Breast epithelium (tissue), 4 donors: ENCODE data around the gene NDUFS7. TPM values are rescaled to one million over a fixed set of nuclear protein-coding genes. Genes with fewer than 3 reads are reported as not detected.
A peak's percentile ranks its signal among the peaks of the same experiment; 100 is the strongest.

Source experiments
- DNase-seq, 2 donors: peaks; one replicate each; pipeline ENCODE4 v3.0.0-alpha.2; 2019; ENCODE audit warnings: low spot score in 2 of 2
- H3K27ac ChIP-seq, 2 donors: fragments of 200-600 bp; sonication (generic) in 1 of 2; one replicate each; pipeline ENCODE4 v1.5.1; 2016 to 2019; ENCODE audit warnings: mild to moderate bottlenecking in 1 of 2
- H3K27me3 ChIP-seq, 2 donors: fragments of 200-600 bp; sonication (generic) in 1 of 2; one replicate each; pipeline versions ENCODE4 v1.5.1 to v1.6.0; 2017 to 2019; ENCODE audit warnings: control low read depth in 1 of 2, mild to moderate bottlenecking in 1 of 2
- H3K36me3 ChIP-seq: fragments of 200-600 bp; one replicate; pipeline ENCODE4 v1.5.1; 2019
- H3K4me1 ChIP-seq, 2 donors: fragments of 200-600 bp; sonication (generic); one replicate each; pipeline ENCODE4 v1.5.1; 2016 to 2019; ENCODE audit warnings: control low read depth in 1 of 2
- H3K4me3 ChIP-seq, 3 donors: fragments of 200-600 bp; sonication (generic); 1 replicate in 2 of 3; 2 replicates in 1 of 3; pipeline ENCODE4 v1.5.1; 2016 to 2019; ENCODE audit warnings: mild to moderate bottlenecking in 3 of 3, moderate library complexity in 2 of 3
- H3K9me3 ChIP-seq, 2 donors: fragments of 200-600 bp; sonication (generic) in 1 of 2; one replicate each; pipeline ENCODE4 v1.5.1; 2016 to 2019; ENCODE audit warnings: control low read depth in 1 of 2
- CTCF ChIP-seq, 3 donors: fragments of 450-650 bp; IDR thresholded peaks; one replicate each; pipeline ENCODE4 v1.5.1; 2016 to 2017; ENCODE audit warnings: antibody characterized with exemption in 3 of 3, mild to moderate bottlenecking in 3 of 3, moderate library complexity in 3 of 3
- POLR2A ChIP-seq: fragments of 450-650 bp; IDR thresholded peaks from one replicate; pipeline ENCODE4 v1.6.1; 2016; ENCODE audit warnings: antibody characterized with exemption, mild to moderate bottlenecking, moderate library complexity
- POLR2AphosphoS5 ChIP-seq, 3 donors: sonication (generic); formaldehyde crosslinking; IDR thresholded peaks; one replicate each; pipeline ENCODE4 v1.6.1; 2017; ENCODE audit warnings: antibody characterized with exemption in 3 of 3
- intact Hi-C: fragments of 100-400 bp; cut with DNase I; formaldehyde crosslinking; loops from one replicate; pipeline ENCODE4 v1.15.1; 2023; ENCODE audit warnings: low total_unique reads
- total RNA-seq, 3 donors: library from RNA; depleted of rRNA; stranded (reverse); fragments of >200 nt; gene quantifications; one replicate each; pipeline ENCODE4 v1.1.0, GENCODE V29; 2016

Gene NDUFS7
- total RNA-seq, 3 donors from 2014 or later: 67.5 to 122 (median 67.5) TPM

DNA sequence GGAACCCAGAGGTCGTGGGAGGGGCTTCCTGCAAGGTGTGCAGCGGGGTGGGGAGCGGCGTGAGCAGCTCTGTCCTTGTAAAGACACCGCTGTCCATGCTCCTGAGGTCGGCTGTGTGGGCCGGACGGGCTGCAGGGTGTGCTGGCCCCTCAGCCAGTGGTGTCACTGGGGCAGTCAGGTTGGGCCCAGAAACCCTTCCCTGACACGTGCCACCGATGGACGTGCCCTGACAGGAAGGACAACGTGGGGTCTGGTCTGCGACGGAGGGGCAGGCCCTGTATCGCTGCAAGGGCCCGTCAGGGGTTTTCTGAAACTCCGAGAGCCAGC, 50.3 kb downstream of the NDUFS7 start:
- Histone ChIP-seq H3K4me1 (peaks cover 0 to 4% of the 10 kb centered on the region in 2 donors), H3K27ac (peak overlapping the region; percentile 56 to 75), H3K4me3 (no peak overlapping the region), H3K9me3 (no peaks in the 10 kb centered on the region), H3K36me3 (peaks cover 11% of the 10 kb centered on the region), H3K27me3 (no peaks in the 10 kb centered on the region)
- no peak for TF ChIP-seq POLR2A
- TF ChIP-seq CTCF (IDR thresholded peaks at IDR 0.05): no peak
- TF ChIP-seq POLR2AphosphoS5 (IDR thresholded peaks at IDR 0.05): no peak
- intact Hi-C loops: no loop called here
- DNase-seq: no peak

- intact Hi-C loops: no loop called here
- peaks cover 11% of the 10 kb centered on the region for H3K36me3 ChIP-seq
- DNase-seq: no peak
- H3K4me1 ChIP-seq: peaks cover 4 to 10% of the 10 kb centered on the region in 2 donors
- no peak overlapping the region for H3K4me3 ChIP-seq
- no peaks in the 10 kb centered on the region for H3K27me3 ChIP-seq
- H3K9me3 ChIP-seq: no peaks in the 10 kb centered on the region
- H3K27ac ChIP-seq: peak overlapping the region; percentile 56 to 75
- no peak for TF ChIP-seq POLR2AphosphoS5 (IDR thresholded peaks at IDR 0.05)
- no peak for TF ChIP-seq POLR2A
- no peak for TF ChIP-seq CTCF (IDR thresholded peaks at IDR 0.05)
Measured at GRCh38 chr19:1434577-1435060, 50.9 kb downstream of the NDUFS7 start.

GRCh38 chr19:1435378-1435989, 51.8 kb downstream of the NDUFS7 start:
- Histone ChIP-seq H3K27ac (peak overlapping the region in 1 of 2 donors; percentile 35), H3K27me3 (no peaks in the 10 kb centered on the region), H3K9me3 (no peaks in the 10 kb centered on the region), H3K4me3 (no peak overlapping the region), H3K36me3 (peaks cover 12% of the 10 kb centered on the region), H3K4me1 (peaks cover 6 to 15% of the 10 kb centered on the region in 2 donors)
- intact Hi-C loops: no loop called here
- TF ChIP-seq POLR2AphosphoS5 (IDR thresholded peaks at IDR 0.05) (no peak), POLR2A (no peak), CTCF (IDR thresholded peaks at IDR 0.05) (no peak)
- DNase-seq: no peak

DNA sequence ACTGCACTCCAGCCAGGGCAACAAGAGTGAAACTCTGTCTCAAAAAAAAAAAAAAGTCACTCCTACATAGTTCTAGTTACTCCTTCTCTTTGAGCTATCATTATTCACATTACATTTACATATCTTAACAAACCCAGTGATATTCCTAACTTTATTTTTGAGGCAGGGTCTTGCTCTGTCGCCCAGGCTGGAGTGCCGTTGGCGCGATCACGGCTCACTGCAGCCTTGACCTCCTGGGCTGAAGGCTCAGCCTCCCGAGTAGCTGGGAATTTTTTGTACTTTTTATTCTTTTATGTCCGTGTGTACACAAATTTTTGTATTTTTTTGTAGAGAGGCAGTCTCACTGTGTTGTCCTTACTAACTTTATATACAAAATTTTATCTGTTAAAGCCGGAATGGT, 53.9 kb downstream of the NDUFS7 start:
- peak overlapping the region in 2 of 3 donors; percentile 90 to 94 for H3K4me3 ChIP-seq
- peaks cover 6 to 15% of the 10 kb centered on the region in 2 donors for H3K4me1 ChIP-seq
- no peaks in the 10 kb centered on the region for H3K27me3 ChIP-seq
- intact Hi-C loops: no loop called here
- peaks cover 17% of the 10 kb centered on the region for H3K36me3 ChIP-seq
- no peak for TF ChIP-seq POLR2A
- TF ChIP-seq CTCF (IDR thresholded peaks at IDR 0.05): no peak
- no peak for TF ChIP-seq POLR2AphosphoS5 (IDR thresholded peaks at IDR 0.05)
- H3K9me3 ChIP-seq: no peaks in the 10 kb centered on the region
- DNase-seq: no peak
- no peak overlapping the region for H3K27ac ChIP-seq

GRCh38 chr19:1438035-1438932, 54.6 kb downstream of the NDUFS7 start, which contains the start of gene RPS15:
RPS15 (plus strand) TSS chr19:1438396; CDS start chr19:1438426, 30 bp downstream.
- intact Hi-C loops: no loop called here
- Histone ChIP-seq H3K4me3 (peak within 1 kb of the TSS; percentile 90 to 96 (median 94)), H3K36me3 (peaks cover 13% of the 10 kb centered on the region)

More at GRCh38 chr19:1438035-1438932, 54.6 kb downstream of the NDUFS7 start, which contains the start of gene RPS15:
- H3K4me1 ChIP-seq: peaks cover 6 to 15% of the 10 kb centered on the region in 2 donors
- no peaks in the 10 kb centered on the region for H3K9me3 ChIP-seq
- DNase-seq: peak; percentile 90 to 97
- TF ChIP-seq POLR2A: peak; percentile 86
- peak; percentile 98 to 99 (median 99) for TF ChIP-seq POLR2AphosphoS5 (IDR thresholded peaks at IDR 0.05)
- peak; percentile 88 to 98 (median 90) for TF ChIP-seq CTCF (IDR thresholded peaks at IDR 0.05)
- peak within 1 kb of the TSS; percentile 95 to 97 for H3K27ac ChIP-seq
- H3K27me3 ChIP-seq: no peaks in the 10 kb centered on the region
